Measurements from ENCODE around the gene NOTCH1.

Gene NOTCH1

DNA sequence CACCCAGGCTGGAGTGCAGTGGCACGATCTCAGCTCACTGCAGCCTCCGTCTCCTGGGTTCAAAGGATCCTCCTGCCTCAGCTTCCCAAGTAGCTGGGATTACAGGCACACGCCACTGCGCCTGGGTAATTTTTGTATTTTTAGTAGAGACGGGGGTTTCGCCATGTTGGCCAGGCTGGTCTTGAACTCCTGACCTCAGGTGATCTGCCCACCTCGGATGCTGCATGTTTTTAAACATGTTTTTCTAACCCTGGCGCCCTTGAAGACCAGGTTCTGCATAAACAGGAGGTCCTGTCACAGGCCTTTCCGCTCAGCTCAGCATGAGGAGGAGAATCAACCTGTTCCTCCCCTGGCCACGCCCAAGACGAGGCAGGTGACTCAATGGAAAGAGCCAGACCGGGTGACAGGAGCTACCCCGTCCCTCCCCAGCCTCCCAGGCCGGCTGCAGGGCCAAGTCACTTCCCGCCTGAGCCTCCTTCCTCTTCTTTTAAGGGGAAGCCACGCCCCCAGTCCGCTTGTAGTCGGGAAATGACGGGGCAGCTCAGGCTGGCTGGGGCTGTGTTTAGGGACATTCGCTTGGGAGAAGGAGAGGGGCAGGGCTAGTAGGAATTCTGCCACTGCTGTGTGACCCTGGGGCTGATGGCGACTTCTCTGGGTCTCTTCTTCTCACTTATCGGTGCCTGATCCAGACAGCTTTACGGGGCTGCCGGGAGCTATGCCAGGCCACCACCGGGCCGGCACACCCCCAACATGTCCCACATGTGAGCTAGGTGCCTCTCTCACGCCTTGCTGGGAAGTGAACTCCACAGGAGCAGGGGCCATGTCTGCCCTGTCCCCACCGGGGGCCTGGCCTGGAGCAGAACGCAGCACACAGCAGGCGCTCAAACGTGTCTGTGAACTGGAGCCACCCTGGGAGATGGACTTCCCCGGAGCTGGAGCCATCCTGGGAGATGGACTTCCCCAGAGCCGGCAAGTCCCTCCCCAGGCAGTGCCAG, 6.1 kb downstream of the NOTCH1 start:
- peak; percentile 78 for DNase-seq (ENCODE audit: low spot score)
- peak overlapping the region; percentile 100 for H3K27ac ChIP-seq
- CTCF ChIA-PET = interaction anchor here (1.0 to 1.4 kb wide), 3 partner anchors 55 to 177 kb away, joined by 3 to 5 read pairs (median 4); no protein-coding TSS in a partner anchor
- POLR2A ChIA-PET (ENCODE audit: low non-redundant PET) = interaction anchor here (0.5 to 0.6 kb wide), 2 partner anchors 15 to 25 kb away, joined by 4 to 11 read pairs; no protein-coding TSS in a partner anchor
- TF ChIP-seq, protein P1, sequence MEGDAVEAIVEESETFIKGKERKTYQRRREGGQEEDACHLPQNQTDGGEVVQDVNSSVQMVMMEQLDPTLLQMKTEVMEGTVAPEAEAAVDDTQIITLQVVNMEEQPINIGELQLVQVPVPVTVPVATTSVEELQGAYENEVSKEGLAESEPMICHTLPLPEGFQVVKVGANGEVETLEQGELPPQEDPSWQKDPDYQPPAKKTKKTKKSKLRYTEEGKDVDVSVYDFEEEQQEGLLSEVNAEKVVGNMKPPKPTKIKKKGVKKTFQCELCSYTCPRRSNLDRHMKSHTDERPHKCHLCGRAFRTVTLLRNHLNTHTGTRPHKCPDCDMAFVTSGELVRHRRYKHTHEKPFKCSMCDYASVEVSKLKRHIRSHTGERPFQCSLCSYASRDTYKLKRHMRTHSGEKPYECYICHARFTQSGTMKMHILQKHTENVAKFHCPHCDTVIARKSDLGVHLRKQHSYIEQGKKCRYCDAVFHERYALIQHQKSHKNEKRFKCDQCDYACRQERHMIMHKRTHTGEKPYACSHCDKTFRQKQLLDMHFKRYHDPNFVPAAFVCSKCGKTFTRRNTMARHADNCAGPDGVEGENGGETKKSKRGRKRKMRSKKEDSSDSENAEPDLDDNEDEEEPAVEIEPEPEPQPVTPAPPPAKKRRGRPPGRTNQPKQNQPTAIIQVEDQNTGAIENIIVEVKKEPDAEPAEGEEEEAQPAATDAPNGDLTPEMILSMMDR (conservative IDR thresholded peaks at IDR 0.05; ENCODE audit: low read depth) = no peak

DNA sequence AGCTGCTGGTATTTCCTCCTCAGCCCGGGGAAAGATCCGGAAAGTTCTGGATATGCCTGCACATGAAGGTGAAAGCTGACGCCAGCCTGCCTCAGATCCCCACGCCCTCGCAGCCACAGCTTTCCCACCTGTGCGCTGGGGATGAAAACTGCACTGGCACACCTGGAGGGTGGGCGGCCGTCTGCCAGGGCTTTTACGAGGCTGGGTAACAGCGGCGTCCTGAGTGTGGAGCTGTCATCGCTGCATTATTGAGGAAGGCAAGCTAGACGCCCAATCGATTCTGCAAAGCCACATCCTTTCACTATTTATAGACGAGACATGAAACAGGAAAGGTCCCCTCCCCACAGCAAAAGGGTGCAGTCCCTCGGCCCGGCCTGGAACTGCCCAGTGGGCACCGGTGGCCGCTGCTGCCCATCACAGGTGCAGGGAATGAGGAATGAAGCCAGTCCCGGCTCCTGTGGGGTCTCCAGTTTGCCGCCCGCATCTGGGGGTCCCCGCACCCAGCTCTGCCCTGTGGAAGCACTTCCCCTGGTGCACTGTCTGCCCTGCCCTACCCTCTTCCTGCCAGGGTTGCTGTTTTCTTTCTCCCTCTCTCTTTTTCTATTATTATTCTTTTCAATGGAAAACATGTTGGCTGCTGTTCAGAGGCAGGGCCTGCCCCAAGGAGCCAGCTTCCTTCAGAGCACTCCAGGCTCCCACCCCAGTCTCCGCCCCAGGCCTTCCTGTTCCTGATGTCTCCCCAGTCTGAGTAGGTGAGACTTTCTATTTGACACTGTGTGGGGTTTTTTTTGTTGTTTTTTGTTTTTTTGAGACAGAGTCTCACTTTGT, 7.0 kb downstream of the NOTCH1 start:
- CTCF ChIA-PET = interaction anchor here (0.6 to 0.7 kb wide), 4 partner anchors 42 to 523 kb away, joined by 3 to 6 read pairs (median 4); no protein-coding TSS in a partner anchor
- H3K27ac ChIP-seq = peak overlapping the region; percentile 100
- TF ChIP-seq, protein P1 (conservative IDR thresholded peaks at IDR 0.05; ENCODE audit: low read depth) = no peak
- peak; percentile 61 for DNase-seq (ENCODE audit: low spot score)
- POLR2A ChIA-PET (ENCODE audit: low non-redundant PET) = interaction anchor here (0.6 kb wide), 1 partner anchor 155 kb away, joined by 3 read pairs; no protein-coding TSS in a partner anchor

DNA sequence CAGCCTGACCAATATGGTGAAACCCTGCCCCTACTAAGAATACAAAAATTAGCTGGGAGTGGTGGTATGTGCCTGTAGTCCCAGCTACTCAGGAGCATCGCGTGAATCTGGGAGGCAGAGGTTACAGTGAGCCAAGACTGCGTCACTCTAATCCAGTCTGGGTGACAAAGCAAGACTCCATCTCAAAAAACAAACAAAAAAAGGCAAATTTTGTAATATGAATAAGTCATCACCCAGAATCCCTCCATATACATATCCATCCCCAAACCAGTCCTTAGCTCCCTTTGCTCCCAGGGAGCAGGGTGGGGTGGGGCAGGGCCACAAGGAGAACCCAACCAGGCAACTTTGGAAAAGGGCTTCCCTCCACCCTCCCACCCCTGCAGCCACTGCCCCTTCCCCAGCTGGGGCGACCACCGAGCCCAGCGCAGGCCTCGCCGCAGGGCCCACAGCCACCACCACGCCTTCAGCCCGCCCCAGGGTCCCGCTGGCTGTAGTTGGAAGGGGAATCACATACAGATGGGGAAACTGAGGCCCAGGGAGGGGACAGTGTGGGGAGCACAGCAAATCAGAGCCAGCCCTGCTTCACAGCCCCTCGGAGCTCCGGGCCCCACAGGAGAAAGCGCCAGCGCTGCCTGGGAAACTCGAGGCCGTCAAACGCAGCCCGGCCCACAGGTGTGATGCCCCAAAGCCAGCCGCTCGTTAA, 7.8 kb downstream of the NOTCH1 start:
- TF ChIP-seq, protein P1 (conservative IDR thresholded peaks at IDR 0.05; ENCODE audit: low read depth) = no peak
- POLR2A ChIA-PET (ENCODE audit: low non-redundant PET) = interaction anchor here (0.6 kb wide), 1 partner anchor 156 kb away, joined by 3 read pairs; no protein-coding TSS in a partner anchor
- peak overlapping the region; percentile 100 for H3K27ac ChIP-seq
- CTCF ChIA-PET = interaction anchor here (0.6 to 1.5 kb wide), 4 partner anchors 42 to 87 kb away, joined by 3 to 6 read pairs (median 4); no protein-coding TSS in a partner anchor
- no peak for DNase-seq (ENCODE audit: low spot score)

DNA sequence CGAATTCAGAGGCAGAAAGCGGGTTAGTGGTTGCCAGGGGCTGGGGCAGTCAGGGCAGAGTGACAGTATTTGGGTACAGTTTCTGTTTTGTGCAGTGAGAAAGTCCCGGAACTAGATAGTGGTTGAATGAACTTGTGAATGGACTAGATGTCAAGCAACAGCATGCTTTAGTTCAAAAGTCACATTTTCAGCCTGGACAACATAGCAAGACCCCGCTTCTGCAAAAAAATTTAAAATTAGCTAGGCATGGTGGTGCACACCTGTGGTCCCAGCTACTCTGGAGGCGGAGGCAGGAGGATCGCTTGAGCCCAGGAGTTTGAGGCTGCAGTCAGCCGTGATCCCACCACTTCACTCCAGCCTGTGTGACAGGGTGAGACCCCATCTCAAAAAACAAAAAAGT, 8.4 kb downstream of the NOTCH1 start:
- CTCF ChIA-PET = interaction anchor here (1.5 to 1.6 kb wide), 2 partner anchors 52 to 88 kb away, joined by 5 to 8 read pairs; no protein-coding TSS in a partner anchor
- H3K27ac ChIP-seq = peak overlapping the region; percentile 100
- TF ChIP-seq, protein P1 (conservative IDR thresholded peaks at IDR 0.05; ENCODE audit: low read depth) = no peak
- DNase-seq (ENCODE audit: low spot score) = no peak
- POLR2A ChIA-PET (ENCODE audit: low non-redundant PET) = no interaction called here

DNA sequence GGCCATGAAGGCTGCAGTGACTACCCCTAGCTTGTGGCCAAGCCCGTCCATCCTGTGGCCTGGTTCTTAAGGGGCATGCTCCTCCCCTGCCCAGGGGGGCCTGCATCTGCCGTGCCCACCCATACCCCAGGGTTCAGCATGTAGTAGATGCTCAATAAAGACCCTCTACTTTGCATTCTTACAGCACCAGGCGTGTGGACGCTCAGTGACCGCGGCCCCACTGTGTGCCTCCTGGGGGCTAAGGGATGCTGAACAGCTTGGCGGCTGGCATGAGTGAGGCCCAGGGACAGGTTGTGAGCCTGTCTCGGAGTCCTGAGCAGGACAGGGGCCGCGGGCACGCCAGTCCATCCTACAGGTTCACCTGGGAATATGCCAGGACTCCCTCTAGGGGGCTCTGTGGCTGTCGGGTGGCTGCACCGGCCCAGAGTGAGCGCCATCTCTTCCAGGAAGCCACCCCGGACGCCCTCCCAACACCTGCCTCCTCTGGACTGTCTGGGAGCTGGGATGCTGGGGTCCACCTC, 9.1 kb downstream of the NOTCH1 start:
- POLR2A ChIA-PET (ENCODE audit: low non-redundant PET) = no interaction called here
- TF ChIP-seq, protein P1 (conservative IDR thresholded peaks at IDR 0.05; ENCODE audit: low read depth) = no peak
- peak overlapping the region; percentile 100 for H3K27ac ChIP-seq
- CTCF ChIA-PET = interaction anchor here (0.7 to 1.6 kb wide), 4 partner anchors 51 to 90 kb away, joined by 3 to 8 read pairs (median 4); no protein-coding TSS in a partner anchor
- DNase-seq (ENCODE audit: low spot score) = no peak
